Right lobe of liver (tissue), 6 donors: ENCODE measurements around the gene DOK1. TPM values are rescaled to one million over a fixed set of nuclear protein-coding genes. Genes with fewer than 3 reads are reported as not detected.

ENCODE experiments used
- ATAC-seq, 4 donors: fragments of 200-7000 bp; cut with Tn5 transposase; one replicate each; pipeline ENCODE4 v1.9.1; 2020; ENCODE audit warnings: mild to moderate bottlenecking in 4 of 4, moderate library complexity in 4 of 4
- DNase-seq, 3 donors: peaks; one replicate each; pipeline ENCODE4 v3.0.0-alpha.2; 2020
- H3K27ac ChIP-seq, 3 donors: fragments of 200-600 bp; one replicate each; pipeline ENCODE4 v1.8.0; 2022
- H3K27me3 ChIP-seq, 2 donors: fragments of 200-600 bp; one replicate each; pipeline ENCODE4 v1.8.0; 2022
- H3K36me3 ChIP-seq, 4 donors: fragments of 200-600 bp; sonication (generic) in 1 of 4; one replicate each; pipeline versions ENCODE4 v1.5.1 to v1.8.0; 2017 to 2022; ENCODE audit warnings: control low read depth in 1 of 4
- H3K4me1 ChIP-seq, 4 donors: fragments of 200-600 bp; sonication (generic) in 1 of 4; one replicate each; pipeline versions ENCODE4 v1.5.1 to v1.8.0; 2017 to 2022; ENCODE audit warnings: control low read depth in 1 of 4
- H3K4me3 ChIP-seq, 3 donors: fragments of 200-600 bp; one replicate each; pipeline ENCODE4 v1.8.0; 2022
- H3K9me3 ChIP-seq, 4 donors: fragments of 200-600 bp; sonication (generic) in 1 of 4; one replicate each; pipeline versions ENCODE4 v1.5.1 to v1.8.0; 2017 to 2022; ENCODE audit warnings: control low read depth in 1 of 4
- CTCF ChIP-seq, 4 donors: fragments of 200-600 bp in 3 of 4; fragments of 450-650 bp in 1 of 4; IDR thresholded peaks; one replicate each; pipeline versions ENCODE4 v1.5.1 to v1.8.0; 2016 to 2022; ENCODE audit warnings: antibody characterized with exemption in 4 of 4, mild to moderate bottlenecking in 2 of 4
- POLR2A ChIP-seq: fragments of 450-650 bp; IDR thresholded peaks from one replicate; pipeline ENCODE4 v1.6.1; 2017; ENCODE audit warnings: antibody characterized with exemption, mild to moderate bottlenecking
- WGBS: methylation state at CpG from one replicate; pipeline ENCODE4 v1.1.6; 2018; ENCODE audit warnings: low coverage, low lambda C conversion rate; ENCODE audit not compliant: insufficient coverage; ENCODE audit errors: missing lambda C conversion rate; 5-methylcytosine and 5-hydroxymethylcytosine counted together
- intact Hi-C, 2 donors: fragments of 100-400 bp; cut with DNase I; formaldehyde crosslinking; loops; one replicate each; pipeline versions ENCODE4 v1.11.2 to v1.14.1; 2022
- total RNA-seq, 6 experiments: library from RNA; depleted of rRNA in 2 of 6; stranded (reverse); fragments of >200 nt in 2 of 6; fragmentation: NEBNext Ultra II Directional in 3 of 6; extraction: Animal tissue kit (Norgen Biotek cat#: 25700) in 3 of 6; gene quantifications; one replicate each; pipeline versions ENCODE4 v1.1.0 to v1.2.4, GENCODE V29; 2016 to 2023
- donor health status: DM: no; HTN: yes; CAD: no.
- donor health status: DM: no; HTN: no; CAD: no.
- donor health status: DM: no; HTN: no; CAD: no.
- donor health status: DM: no; HTN: yes; CAD: no.
- donor health status: DM: no; HTN: yes; CAD: no.

Gene DOK1
- total RNA-seq, 6 experiments from 2014 or later = 1.9 to 3.7 (median 3.2) TPM

GRCh38 chr2:74551530-74551929, 3.0 kb upstream of the DOK1 start:
- Histone ChIP-seq H3K27ac (no peak overlapping the region), H3K36me3 (no peaks in the 10 kb centered on the region), H3K27me3 (no peaks in the 10 kb centered on the region), H3K4me3 (no peak overlapping the region), H3K4me1 (peaks cover 0 to 9% (median 3%) of the 10 kb centered on the region in 4 donors), H3K9me3 (no peaks in the 10 kb centered on the region)
- ATAC-seq (no peak), DNase-seq (no peak)
- TF ChIP-seq CTCF (IDR thresholded peaks at IDR 0.05) (no peak), POLR2A (no peak)
- intact Hi-C loops = no loop called here

GRCh38 chr2:74551942-74552913, 2.3 kb upstream of the DOK1 start:
- Histone ChIP-seq H3K4me1 (peaks cover 0 to 9% (median 3%) of the 10 kb centered on the region in 4 donors), H3K4me3 (no peak overlapping the region), H3K27ac (no peak overlapping the region), H3K36me3 (no peaks in the 10 kb centered on the region), H3K9me3 (no peaks in the 10 kb centered on the region), H3K27me3 (no peaks in the 10 kb centered on the region)
- DNase-seq (no peak), ATAC-seq (no peak)
- WGBS = 71% methylated on average over 14 of the region's 21 CpGs
- intact Hi-C loops = no loop called here
- no peak for TF ChIP-seq CTCF (IDR thresholded peaks at IDR 0.05)
- no peak for TF ChIP-seq POLR2A

GRCh38 chr2:74552914-74553811, 1.4 kb upstream of the DOK1 start:
- no peak for TF ChIP-seq CTCF (IDR thresholded peaks at IDR 0.05)
- TF ChIP-seq POLR2A = no peak
- Histone ChIP-seq H3K4me3 (peak overlapping the region; percentile 59 to 78 (median 68)), H3K36me3 (no peaks in the 10 kb centered on the region), H3K27me3 (no peaks in the 10 kb centered on the region), H3K4me1 (peaks cover 0 to 9% (median 3%) of the 10 kb centered on the region in 4 donors), H3K27ac (no peak overlapping the region), H3K9me3 (no peaks in the 10 kb centered on the region)
- 41% methylated on average over 9 of the region's 27 CpGs for WGBS
- ATAC-seq (no peak), DNase-seq (no peak)
- intact Hi-C loops = no loop called here

- intact Hi-C loops = no loop called here
- H3K4me3 ChIP-seq = peak overlapping the region; percentile 59 to 78 (median 68)
- no peaks in the 10 kb centered on the region for H3K36me3 ChIP-seq
- ATAC-seq = peak; percentile 43 to 58 (median 52)
- TF ChIP-seq CTCF (IDR thresholded peaks at IDR 0.05) (no peak), POLR2A (no peak)
- peak overlapping the region in 2 of 3 donors; percentile 63 to 77 for H3K27ac ChIP-seq
- 2% methylated on average over 13 of the region's 58 CpGs for WGBS
- no peaks in the 10 kb centered on the region for H3K27me3 ChIP-seq
- peak; percentile 52 to 73 (median 60) for DNase-seq
- no peaks in the 10 kb centered on the region for H3K9me3 ChIP-seq
- no peaks in the 10 kb centered on the region for H3K4me1 ChIP-seq
Measured at GRCh38 chr2:74554820-74555531, 456 bp downstream of the DOK1 start.
